ENCODE data around the gene NEK3.
"Not testable (repeated sequence)": the region's sequence is repeated elsewhere in the genome, so short reads cannot be mapped to it uniquely, and the experiment has no call there.

The NEK3 gene

GRCh38 chr13:52165411-52165810 lies 6.0 kb upstream of the NEK3 start:
- DNase-seq = no peak

- DNase-seq = no peak
These were observed 5.6 kb upstream of the NEK3 start for GRCh38 chr13:52164989-52165388.

- not testable (repeated sequence) for DNase-seq
These were observed 4.5 kb upstream of the NEK3 start for GRCh38 chr13:52163878-52164277.

GRCh38 chr13:52162279-52163101 lies 3.1 kb upstream of the NEK3 start:
- DNase-seq = no peak

GRCh38 chr13:52161181-52161646 lies 1.8 kb upstream of the NEK3 start:
- no peak for DNase-seq

GRCh38 chr13:52160506-52160905 lies 1.1 kb upstream of the NEK3 start:
- DNase-seq = no peak

GRCh38 chr13:52160053-52160452 lies 656 bp upstream of the NEK3 start:
- DNase-seq = no peak

GRCh38 chr13:52158629-52159158 lies 703 bp downstream of the NEK3 start:
- no peak for DNase-seq

- DNase-seq = no peak
These were observed 2.6 kb downstream of the NEK3 start for GRCh38 chr13:52156724-52157261.

GRCh38 chr13:52155177-52155576 lies 4.2 kb downstream of the NEK3 start:
- no peak for DNase-seq

GRCh38 chr13:52147225-52147624 lies 12.2 kb downstream of the NEK3 start:
- no peak for DNase-seq

- no peak for DNase-seq
These were observed 18.1 kb downstream of the NEK3 start for GRCh38 chr13:52141299-52141698.

GRCh38 chr13:52137489-52137888 lies 21.9 kb downstream of the NEK3 start:
- DNase-seq = no peak

GRCh38 chr13:52136763-52137162 lies 22.6 kb downstream of the NEK3 start:
- DNase-seq = no peak

GRCh38 chr13:52130641-52131040 lies 28.8 kb downstream of the NEK3 start:
- DNase-seq = no peak

- peak; percentile 45 for DNase-seq
These were observed 30.4 kb downstream of the NEK3 start, which contains the start of gene NEK5 for GRCh38 chr13:52128714-52129700. TSS of gene NEK5 (minus strand) at chr13:52129073. CDS start at chr13:52127482, 1,591 bp downstream.

GRCh38 chr13:52127783-52128702 lies 31.4 kb downstream of the NEK3 start:
- DNase-seq = peak; percentile 51

GRCh38 chr13:52127378-52127777 lies 32.0 kb downstream of the NEK3 start:
- no peak for DNase-seq

GRCh38 chr13:52125547-52125946 lies 33.9 kb downstream of the NEK3 start:
- DNase-seq = no peak

GRCh38 chr13:52118595-52118994 lies 40.8 kb downstream of the NEK3 start:
- DNase-seq = no peak

GRCh38 chr13:52118095-52118494 lies 41.3 kb downstream of the NEK3 start:
- no peak for DNase-seq

GRCh38 chr13:52112591-52112990 lies 46.8 kb downstream of the NEK3 start:
- DNase-seq = no peak

Measured in activated CD4-positive, alpha-beta T cell treated with anti-CD3 and anti-CD28 coated beads, Interleukin-2, amount 50 U/mL, for 1 hour (primary cell).